DMS153 treated with DMSO at 0.1 percent for 48 hours (cell line): ENCODE data around the gene SLC4A1.

Experiments used
- DNase-seq: peaks from one replicate; lab custom pipeline; 2025; ENCODE audit not compliant: unreplicated experiment; lab: John Stamatoyannopoulos, UW

SLC4A1 gene

GRCh38 chr17:44267818-44268490 is at the start of gene SLC4A1:
Gene SLC4A1, minus strand, starts transcription at chr17:44268135. Its CDS starts 5,269 bp downstream, at chr17:44262866.
- DNase-seq = no peak

GRCh38 chr17:44317545-44317944 is 49.6 kb upstream of the SLC4A1 start:
- no peak for DNase-seq

- DNase-seq = no peak
Observed at GRCh38 chr17:44315760-44316731, 48.1 kb upstream of the SLC4A1 start.

- DNase-seq = peak; percentile 5
Observed at GRCh38 chr17:44314869-44315661, 47.1 kb upstream of the SLC4A1 start.

- DNase-seq = no peak
Observed at GRCh38 chr17:44314524-44314868, 46.6 kb upstream of the SLC4A1 start.

GRCh38 chr17:44314031-44314430 is 46.1 kb upstream of the SLC4A1 start:
- no peak for DNase-seq

- DNase-seq = no peak
Observed at GRCh38 chr17:44312396-44313104, 44.6 kb upstream of the SLC4A1 start.

- DNase-seq = no peak
Observed at GRCh38 chr17:44311562-44312181, 43.7 kb upstream of the SLC4A1 start.

GRCh38 chr17:44310609-44311376 is 42.9 kb upstream of the SLC4A1 start:
- DNase-seq = no peak

GRCh38 chr17:44310188-44310587 is 42.3 kb upstream of the SLC4A1 start:
- DNase-seq = no peak

- no peak for DNase-seq
Observed at GRCh38 chr17:44309472-44309871, 41.5 kb upstream of the SLC4A1 start.

- DNase-seq = peak; percentile 3
Observed at GRCh38 chr17:44308865-44309264, 40.9 kb upstream of the SLC4A1 start.

GRCh38 chr17:44308320-44308818 is 40.4 kb upstream of the SLC4A1 start, which contains the start of gene RUNDC3A:
Gene RUNDC3A, plus strand, starts transcription at chr17:44308601. Its CDS starts 232 bp downstream, at chr17:44308833.
- DNase-seq = peak; percentile 43

- peak; percentile 33 for DNase-seq
Observed at GRCh38 chr17:44307387-44308186, 39.7 kb upstream of the SLC4A1 start.

GRCh38 chr17:44304651-44305050 is 36.7 kb upstream of the SLC4A1 start:
- no peak for DNase-seq

- no peak for DNase-seq
Observed at GRCh38 chr17:44297975-44298374, 30.0 kb upstream of the SLC4A1 start.

GRCh38 chr17:44293509-44294226 is 25.7 kb upstream of the SLC4A1 start:
- DNase-seq = no peak

GRCh38 chr17:44287651-44288050 is 19.7 kb upstream of the SLC4A1 start:
- no peak for DNase-seq
